Measurements from ENCODE around the gene XPR1.

The XPR1 gene

DNA sequence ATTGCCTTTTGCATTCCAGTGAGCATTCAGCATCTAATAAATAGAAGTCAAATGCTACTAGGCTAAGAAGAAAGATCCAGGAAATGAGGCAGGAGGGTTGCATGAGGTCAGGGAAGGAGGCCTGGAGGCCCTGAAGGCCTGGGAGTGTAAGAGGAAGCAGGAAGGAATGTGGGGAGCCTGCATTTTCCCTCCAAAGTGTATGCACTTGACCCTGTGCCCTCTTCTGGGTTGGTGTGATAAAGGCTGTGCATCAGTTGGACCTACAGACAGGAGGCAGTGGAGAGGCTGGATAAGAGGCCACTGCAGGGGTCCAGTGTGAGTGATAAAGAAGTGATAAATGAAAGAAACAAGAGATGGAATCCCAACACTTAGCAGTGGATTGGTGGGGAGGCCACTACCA, 301.3 kb downstream of the XPR1 start:
- intact Hi-C loops (cut with DNase I; ENCODE audit: low total_unique reads): no loop called here
- Histone ChIP-seq H3K27me3 (no peaks in the 10 kb centered on the region), H3K36me3 (peaks cover 5 to 68% (median 41%) of the 10 kb centered on the region in 3 donors), H3K4me1 (peaks cover 0 to 3% (median 0%) of the 10 kb centered on the region in 4 donors), H3K4me3 (no peak overlapping the region), H3K27ac (no peak overlapping the region), H3K9me3 (no peaks in the 10 kb centered on the region)
- TF ChIP-seq CTCF (IDR thresholded peaks at IDR 0.05): no peak
- no peak for DNase-seq

- intact Hi-C loops (cut with DNase I; ENCODE audit: low total_unique reads): no loop called here
- Histone ChIP-seq H3K9me3 (no peaks in the 10 kb centered on the region), H3K4me1 (no peaks in the 10 kb centered on the region), H3K4me3 (no peak overlapping the region), H3K27me3 (no peaks in the 10 kb centered on the region), H3K36me3 (peaks cover 5 to 72% (median 41%) of the 10 kb centered on the region in 3 donors), H3K27ac (no peak overlapping the region)
- no peak for DNase-seq
- no peak for TF ChIP-seq CTCF (IDR thresholded peaks at IDR 0.05)
These were observed 302.7 kb downstream of the XPR1 start for GRCh38 chr1:180934563-180934962.

DNA sequence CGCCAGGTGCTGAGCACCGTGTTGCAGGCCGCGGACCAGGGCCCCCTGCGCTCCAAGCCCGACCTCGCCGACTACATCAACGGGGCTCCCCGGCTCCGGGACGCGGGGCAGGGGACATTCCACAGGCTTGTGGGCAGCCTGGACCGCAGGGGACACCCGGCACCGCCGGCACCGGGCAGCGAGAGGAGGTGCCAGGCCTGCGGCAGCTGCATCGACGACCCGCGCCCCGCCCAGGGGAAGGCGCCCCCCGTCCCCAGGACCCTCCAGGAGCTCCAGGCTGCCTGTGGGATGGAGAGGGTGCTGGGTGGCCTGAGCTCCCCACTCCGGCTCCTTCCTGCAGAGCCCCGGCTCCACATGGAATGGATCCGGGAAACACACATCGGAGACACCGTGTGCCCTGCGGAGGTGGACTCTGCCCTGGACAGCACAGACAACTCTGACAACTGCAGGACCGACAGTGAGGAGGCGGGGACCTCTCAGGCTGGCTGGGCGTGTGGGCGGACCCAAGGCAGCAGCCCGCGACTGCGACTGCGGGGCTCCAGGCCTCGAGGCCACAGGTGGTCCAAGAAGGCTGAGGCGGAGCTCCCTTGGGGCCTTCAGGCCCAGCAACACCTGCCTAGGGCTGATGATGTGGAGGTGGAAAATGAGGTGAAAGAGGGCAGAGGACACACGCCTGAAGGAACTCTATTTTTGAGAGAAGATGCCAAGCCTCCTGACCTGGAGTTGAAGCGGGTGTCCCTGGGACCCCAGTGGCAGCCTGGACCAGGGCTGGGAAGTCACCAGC, 303.7 kb downstream of the XPR1 start:
- Histone ChIP-seq H3K4me1 (no peaks in the 10 kb centered on the region), H3K27ac (no peak overlapping the region)

GRCh38 chr1:180936110-180937011, 304.5 kb downstream of the XPR1 start:
- Histone ChIP-seq H3K36me3 (peaks cover 10 to 71% (median 44%) of the 10 kb centered on the region in 3 donors), H3K9me3 (no peaks in the 10 kb centered on the region), H3K4me1 (no peaks in the 10 kb centered on the region), H3K27me3 (no peaks in the 10 kb centered on the region), H3K27ac (no peak overlapping the region), H3K4me3 (no peak overlapping the region)
- intact Hi-C loops (cut with DNase I; ENCODE audit: low total_unique reads): no loop called here
- TF ChIP-seq CTCF (IDR thresholded peaks at IDR 0.05): no peak
- no peak for DNase-seq

More for the DNA sequence above, 303.7 kb downstream of the XPR1 start:
- TF ChIP-seq CTCF (IDR thresholded peaks at IDR 0.05): no peak
- H3K27me3 ChIP-seq: no peaks in the 10 kb centered on the region
- DNase-seq: no peak
- H3K9me3 ChIP-seq: no peaks in the 10 kb centered on the region
- intact Hi-C loops (cut with DNase I; ENCODE audit: low total_unique reads): no loop called here
- H3K36me3 ChIP-seq: peaks cover 5 to 71% (median 36%) of the 10 kb centered on the region in 3 donors
- H3K4me3 ChIP-seq: no peak overlapping the region

GRCh38 chr1:180937012-180937372, 305.2 kb downstream of the XPR1 start:
- no peaks in the 10 kb centered on the region for H3K4me1 ChIP-seq
- no peaks in the 10 kb centered on the region for H3K27me3 ChIP-seq
- no peak for TF ChIP-seq CTCF (IDR thresholded peaks at IDR 0.05)
- peaks cover 10 to 71% (median 50%) of the 10 kb centered on the region in 3 donors for H3K36me3 ChIP-seq
- no peak overlapping the region for H3K4me3 ChIP-seq
- DNase-seq: no peak
- no peaks in the 10 kb centered on the region for H3K9me3 ChIP-seq
- intact Hi-C loops (cut with DNase I; ENCODE audit: low total_unique reads): no loop called here
- H3K27ac ChIP-seq: no peak overlapping the region
